ENCODE data around the gene EAF1.
A peak's percentile ranks its signal among the peaks of the same experiment; 100 is the strongest.
"Not testable (repeated sequence)": the region's sequence is repeated elsewhere in the genome, so short reads cannot be mapped to it uniquely, and the experiment has no call there.

EAF1 gene

GRCh38 chr3:15453501-15453900 lies 26.1 kb downstream of the EAF1 start:
- no peak for DNase-seq

- DNase-seq = no peak
Measured at GRCh38 chr3:15453991-15454625, 26.7 kb downstream of the EAF1 start.

GRCh38 chr3:15454965-15455364 lies 27.6 kb downstream of the EAF1 start:
- no peak for DNase-seq

- no peak for DNase-seq
Measured at GRCh38 chr3:15455756-15456155, 28.4 kb downstream of the EAF1 start.

GRCh38 chr3:15456321-15456720 lies 28.9 kb downstream of the EAF1 start:
- DNase-seq = no peak

GRCh38 chr3:15456915-15457314 lies 29.5 kb downstream of the EAF1 start:
- DNase-seq = not testable (repeated sequence)

- DNase-seq = no peak
Measured at GRCh38 chr3:15458212-15458780, 30.9 kb downstream of the EAF1 start.

- no peak for DNase-seq
Measured at GRCh38 chr3:15460891-15461531, 33.6 kb downstream of the EAF1 start.

GRCh38 chr3:15462451-15462850 lies 35.1 kb downstream of the EAF1 start:
- no peak for DNase-seq

GRCh38 chr3:15465876-15466585 lies 38.6 kb downstream of the EAF1 start:
- DNase-seq = no peak

- no peak for DNase-seq
Measured at GRCh38 chr3:15467227-15468181, 40.1 kb downstream of the EAF1 start.

GRCh38 chr3:15470261-15470660 lies 42.9 kb downstream of the EAF1 start:
- no peak for DNase-seq

GRCh38 chr3:15470849-15471248 lies 43.5 kb downstream of the EAF1 start:
- DNase-seq = no peak

- no peak for DNase-seq
Measured at GRCh38 chr3:15471861-15472260, 44.5 kb downstream of the EAF1 start.

- no peak for DNase-seq
Measured at GRCh38 chr3:15475161-15475560, 47.8 kb downstream of the EAF1 start.

- no peak for DNase-seq
Measured at GRCh38 chr3:15476378-15476777, 49.0 kb downstream of the EAF1 start.

GRCh38 chr3:15477951-15478639 lies 50.7 kb downstream of the EAF1 start:
- peak in 2 of 3 experiments; percentile 6 to 80 for DNase-seq

GRCh38 chr3:15478640-15478979 lies 51.2 kb downstream of the EAF1 start:
- no peak for DNase-seq

- DNase-seq = no peak
Measured at GRCh38 chr3:15479400-15480224, 52.2 kb downstream of the EAF1 start.

- DNase-seq = not testable (repeated sequence)
Measured at GRCh38 chr3:15484551-15484950, 57.2 kb downstream of the EAF1 start.

GRCh38 chr3:15486020-15486419 lies 58.6 kb downstream of the EAF1 start:
- no peak for DNase-seq

Measured in NCI-H1417 (cell line).